Muscle layer of colon (tissue), 2 donors: Measurements from ENCODE around the gene VEGFA.

Experiments
- H3K27ac ChIP-seq: one replicate; pipeline ENCODE4 v1.7.0; 2013; ENCODE audit warnings: low read depth, mild to moderate bottlenecking, low read length, moderate library complexity
- H3K27me3 ChIP-seq, 2 donors: one replicate each; pipeline ENCODE4 v1.7.0; 2013; ENCODE audit warnings: low read length in 2 of 2, mild to moderate bottlenecking in 2 of 2; ENCODE audit not compliant: insufficient read depth in 2 of 2, control insufficient read depth in 1 of 2
- H3K36me3 ChIP-seq: one replicate; pipeline ENCODE4 v1.7.0; 2013; ENCODE audit warnings: mild to moderate bottlenecking, low read length; ENCODE audit not compliant: insufficient read depth
- H3K4me1 ChIP-seq: one replicate; pipeline ENCODE4 v1.7.0; 2013; ENCODE audit warnings: mild to moderate bottlenecking, low read length; ENCODE audit not compliant: insufficient read depth
- H3K4me3 ChIP-seq, 2 donors: one replicate each; pipeline ENCODE4 v1.7.0; 2013; ENCODE audit warnings: low read length in 2 of 2, low read depth in 1 of 2, mild to moderate bottlenecking in 1 of 2, moderate library complexity in 1 of 2
- H3K9ac ChIP-seq: one replicate; pipeline ENCODE4 v1.7.0; 2013; ENCODE audit warnings: low read length
- H3K9me3 ChIP-seq: one replicate; pipeline ENCODE4 v1.7.0; 2013; ENCODE audit warnings: mild to moderate bottlenecking, low read length
- donor health status: abdominal sarcoma.
- donor health status: Adenocarcinoma of cecum.

VEGFA gene

GRCh38 chr6:43761666-43762409 lies 8.2 kb upstream of the VEGFA start:
- Histone ChIP-seq H3K27ac (no peak overlapping the region), H3K9me3 (no peaks in the 10 kb centered on the region), H3K9ac (no peak overlapping the region), H3K4me3 (no peak overlapping the region), H3K4me1 (no peaks in the 10 kb centered on the region), H3K27me3 (peaks cover 0 to 4% of the 10 kb centered on the region in 2 donors), H3K36me3 (no peaks in the 10 kb centered on the region)

GRCh38 chr6:43762410-43762768 lies 7.6 kb upstream of the VEGFA start:
- no peaks in the 10 kb centered on the region for H3K4me1 ChIP-seq
- no peaks in the 10 kb centered on the region for H3K36me3 ChIP-seq
- H3K27ac ChIP-seq, result no peak overlapping the region
- no peaks in the 10 kb centered on the region for H3K9me3 ChIP-seq
- H3K9ac ChIP-seq, result no peak overlapping the region
- peaks cover 0 to 4% of the 10 kb centered on the region in 2 donors for H3K27me3 ChIP-seq
- no peak overlapping the region for H3K4me3 ChIP-seq

- no peak overlapping the region for H3K9ac ChIP-seq
- H3K27ac ChIP-seq, result no peak overlapping the region
- no peaks in the 10 kb centered on the region for H3K4me1 ChIP-seq
- H3K9me3 ChIP-seq, result no peaks in the 10 kb centered on the region
- H3K27me3 ChIP-seq, result peaks cover 0 to 4% of the 10 kb centered on the region in 2 donors
- H3K36me3 ChIP-seq, result no peaks in the 10 kb centered on the region
- no peak overlapping the region for H3K4me3 ChIP-seq
Observed at GRCh38 chr6:43762966-43763695, 6.9 kb upstream of the VEGFA start.

GRCh38 chr6:43763812-43764522 lies 6.0 kb upstream of the VEGFA start:
- Histone ChIP-seq H3K9ac (no peak overlapping the region), H3K27ac (no peak overlapping the region), H3K4me3 (no peak overlapping the region), H3K4me1 (peaks cover under 1% of the 10 kb centered on the region), H3K27me3 (no peaks in the 10 kb centered on the region), H3K36me3 (no peaks in the 10 kb centered on the region), H3K9me3 (no peaks in the 10 kb centered on the region)

GRCh38 chr6:43764772-43765171 lies 5.2 kb upstream of the VEGFA start:
- no peaks in the 10 kb centered on the region for H3K9me3 ChIP-seq
- no peak overlapping the region for H3K9ac ChIP-seq
- no peaks in the 10 kb centered on the region for H3K27me3 ChIP-seq
- H3K4me3 ChIP-seq, result no peak overlapping the region
- peaks cover 6% of the 10 kb centered on the region for H3K4me1 ChIP-seq
- no peaks in the 10 kb centered on the region for H3K36me3 ChIP-seq
- H3K27ac ChIP-seq, result no peak overlapping the region

- no peak overlapping the region for H3K9ac ChIP-seq
- no peak overlapping the region for H3K27ac ChIP-seq
- H3K4me1 ChIP-seq, result peaks cover 6% of the 10 kb centered on the region
- H3K27me3 ChIP-seq, result no peaks in the 10 kb centered on the region
- no peaks in the 10 kb centered on the region for H3K36me3 ChIP-seq
- no peak overlapping the region for H3K4me3 ChIP-seq
- H3K9me3 ChIP-seq, result no peaks in the 10 kb centered on the region
Observed at GRCh38 chr6:43765776-43766499, 4.1 kb upstream of the VEGFA start.

- Histone ChIP-seq H3K9ac (no peak overlapping the region), H3K36me3 (no peaks in the 10 kb centered on the region), H3K27ac (no peak overlapping the region), H3K9me3 (no peaks in the 10 kb centered on the region), H3K4me3 (no peak overlapping the region), H3K4me1 (peaks cover 6% of the 10 kb centered on the region), H3K27me3 (no peaks in the 10 kb centered on the region)
Observed at GRCh38 chr6:43766500-43766853, 3.5 kb upstream of the VEGFA start.

GRCh38 chr6:43766964-43767461 lies 3.0 kb upstream of the VEGFA start:
- Histone ChIP-seq H3K9me3 (no peaks in the 10 kb centered on the region), H3K27me3 (no peaks in the 10 kb centered on the region), H3K4me3 (no peak overlapping the region), H3K4me1 (peaks cover 6% of the 10 kb centered on the region), H3K27ac (no peak overlapping the region), H3K9ac (no peak overlapping the region), H3K36me3 (no peaks in the 10 kb centered on the region)

GRCh38 chr6:43767553-43768505 lies 2.2 kb upstream of the VEGFA start:
- Histone ChIP-seq H3K9me3 (no peaks in the 10 kb centered on the region), H3K27me3 (no peaks in the 10 kb centered on the region), H3K36me3 (no peaks in the 10 kb centered on the region), H3K27ac (no peak overlapping the region), H3K9ac (no peak overlapping the region), H3K4me1 (peaks cover 14% of the 10 kb centered on the region), H3K4me3 (no peak overlapping the region)

GRCh38 chr6:43768506-43768860 lies 1.5 kb upstream of the VEGFA start:
- Histone ChIP-seq H3K9ac (no peak overlapping the region), H3K4me1 (peaks cover 21% of the 10 kb centered on the region), H3K27me3 (no peaks in the 10 kb centered on the region), H3K36me3 (no peaks in the 10 kb centered on the region), H3K4me3 (no peak overlapping the region), H3K9me3 (no peaks in the 10 kb centered on the region), H3K27ac (no peak overlapping the region)
